ENCODE results near the gene C3.
"Not testable (repeated sequence)": the region's sequence is repeated elsewhere in the genome, so short reads cannot be mapped to it uniquely, and the experiment has no call there.

The C3 gene

GRCh38 chr19:6656390-6656789 is 64.1 kb downstream of the C3 start:
- DNase-seq: not testable (repeated sequence)

GRCh38 chr19:6654347-6655310 is 65.8 kb downstream of the C3 start:
- DNase-seq: no peak

- no peak for DNase-seq
Observed at GRCh38 chr19:6652805-6653094, 67.7 kb downstream of the C3 start.

- DNase-seq: no peak
Observed at GRCh38 chr19:6651965-6652804, 68.3 kb downstream of the C3 start.

GRCh38 chr19:6649185-6649584 is 71.3 kb downstream of the C3 start:
- no peak for DNase-seq

- no peak for DNase-seq
Observed at GRCh38 chr19:6648141-6648715, 72.2 kb downstream of the C3 start.

- no peak for DNase-seq
Observed at GRCh38 chr19:6644796-6645195, 75.7 kb downstream of the C3 start.

GRCh38 chr19:6640333-6640732 is 80.1 kb downstream of the C3 start:
- not testable (repeated sequence) for DNase-seq

- DNase-seq: no peak
Observed at GRCh38 chr19:6639439-6639838, 81.0 kb downstream of the C3 start.

- DNase-seq: not testable (repeated sequence)
Observed at GRCh38 chr19:6633456-6633813, 87.0 kb downstream of the C3 start.

- DNase-seq: peak; percentile 19
Observed at GRCh38 chr19:6632747-6633455, 87.5 kb downstream of the C3 start.

- DNase-seq: peak; percentile 53
Observed at GRCh38 chr19:6632002-6632621, 88.3 kb downstream of the C3 start.

All from NCI-H1092 (cell line).